ENCODE data around the gene KRT2. TPM values are rescaled to one million over a fixed set of nuclear protein-coding genes. Genes with fewer than 3 reads are reported as not detected.

Gene KRT2
- not detected in 2 replicates for total RNA-seq

DNA sequence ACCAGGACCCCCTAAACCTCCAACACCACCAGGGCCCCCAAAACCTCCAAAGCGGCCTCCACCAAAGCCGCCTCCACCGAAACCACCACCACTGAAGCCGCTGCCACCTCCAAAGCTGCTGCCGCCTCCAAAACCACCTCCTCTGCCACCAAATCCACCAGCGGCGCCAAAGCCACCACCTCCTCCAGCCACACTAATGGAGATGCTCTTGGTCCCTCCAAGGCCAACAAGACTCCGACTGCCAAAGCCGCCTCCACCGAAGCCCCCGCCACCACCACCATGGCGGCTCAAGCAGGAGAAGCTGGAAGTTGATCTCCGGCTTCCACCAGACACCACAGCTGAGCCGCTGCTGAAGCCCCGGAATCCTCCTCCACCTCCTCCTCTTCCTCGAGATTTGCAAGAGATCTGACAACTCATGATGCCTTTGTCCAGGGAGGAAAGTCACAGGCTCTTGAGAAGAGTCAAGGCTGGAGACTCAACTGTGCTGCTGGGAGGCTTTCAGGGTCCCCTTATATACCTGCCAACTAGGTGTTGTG, at the start of gene KRT2:
KRT2 (minus strand) TSS at position 486 of the 536 bp plus-strand sequence; CDS start at position 417, 69 bp downstream.

GRCh38 chr12:52680363-52680762, 28.4 kb upstream of the KRT2 start, which contains the start of gene KRT1:
Gene KRT1 (minus strand): TSS chr12:52680407. CDS start chr12:52680348, 59 bp downstream.

GRCh38 chr12:52618216-52618615, 33.8 kb downstream of the KRT2 start, which contains the start of gene KRT73:
Gene KRT73 (minus strand): TSS chr12:52618559. CDS start chr12:52618524, 35 bp downstream.

DNA sequence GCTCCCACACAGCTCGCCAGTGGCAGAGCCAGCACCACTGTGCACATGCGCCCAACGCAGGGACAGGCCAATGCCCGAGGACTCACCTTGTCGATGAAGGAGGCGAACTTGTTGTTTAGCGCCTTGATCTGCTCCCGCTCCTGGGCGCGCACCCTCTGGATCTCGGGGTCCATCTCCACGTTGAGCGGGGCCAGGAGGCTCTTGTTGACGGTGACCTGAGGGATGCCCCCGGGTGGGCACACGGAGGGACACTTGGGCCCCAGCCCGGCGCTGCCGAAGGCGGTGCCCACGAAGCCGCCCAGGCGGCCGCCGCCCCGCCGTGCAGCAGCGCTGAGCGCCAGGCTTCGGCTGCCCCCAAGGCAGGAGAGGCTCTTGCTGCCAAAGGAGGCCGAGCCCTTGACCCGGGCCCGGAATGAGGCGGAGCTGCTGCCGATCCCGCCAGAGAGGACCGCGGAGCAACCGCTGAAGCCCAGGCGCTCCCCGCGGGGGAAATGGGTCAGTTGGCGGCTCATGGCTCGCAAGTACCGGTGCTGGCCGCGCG, 51.0 kb downstream of the KRT2 start, which contains the start of gene KRT72:
KRT72 (minus strand) TSS at position 523 of the 541 bp plus-strand sequence; CDS start at position 512, 11 bp downstream.

Other genes with a start within 250 kb of the KRT2 start
- gene KRT82, start 245.9 kb downstream of the KRT2 start, total RNA-seq, result not detected in 2 replicates
- gene KRT75, start 217.8 kb downstream of the KRT2 start, total RNA-seq, result not detected in 2 replicates
- not detected in 2 replicates for gene KRT6B, start 200.1 kb downstream of the KRT2 start, total RNA-seq
- gene KRT6C, start 178.4 kb downstream of the KRT2 start, total RNA-seq, result not detected in 2 replicates
- gene KRT6A, start 159.0 kb downstream of the KRT2 start, total RNA-seq, result under 0.01 TPM in 1 of 2 replicates, not detected in the other
- gene KRT5, start 131.8 kb downstream of the KRT2 start, total RNA-seq, result 0.50 and 6.7 TPM in 2 replicates
- gene KRT71, start 99.1 kb downstream of the KRT2 start, total RNA-seq, result not detected in 2 replicates
- gene KRT74, start 78.4 kb downstream of the KRT2 start, total RNA-seq, result not detected in 2 replicates
- not detected in 2 replicates for gene KRT72, start 50.7 kb downstream of the KRT2 start, total RNA-seq
- gene KRT73, start 33.7 kb downstream of the KRT2 start, total RNA-seq, result not detected in 2 replicates
- not detected in 2 replicates for gene KRT1, start 28.2 kb upstream of the KRT2 start, total RNA-seq
- not detected in 2 replicates for gene KRT77, start 51.3 kb upstream of the KRT2 start, total RNA-seq
- gene KRT76, start 125.1 kb upstream of the KRT2 start, total RNA-seq, result not detected in 2 replicates
- not detected in 2 replicates for gene KRT3, start 143.9 kb upstream of the KRT2 start, total RNA-seq
- gene KRT4, start 161.9 kb upstream of the KRT2 start, total RNA-seq, result not detected in 2 replicates
- not detected in 2 replicates for gene KRT79, start 182.1 kb upstream of the KRT2 start, total RNA-seq
- not detected in 2 replicates for gene KRT78, start 196.8 kb upstream of the KRT2 start, total RNA-seq